Hematopoietic multipotent progenitor cell (in vitro differentiated cells): Measurements from ENCODE around the gene ZFP90. TPM values are rescaled to one million over a fixed set of nuclear protein-coding genes. Genes with fewer than 3 reads are reported as not detected.
"Not testable (repeated sequence)": the region's sequence is repeated elsewhere in the genome, so short reads cannot be mapped to it uniquely, and the experiment has no call there.

Experiments
- DNase-seq, 3 donors: peaks; one replicate each; pipeline ENCODE4 v3.0.0-alpha.2; 2011 to 2015; ENCODE audit warnings: low read depth in 2 of 3, low spot score in 2 of 3
- total RNA-seq: library from RNA; depleted of rRNA; stranded (reverse); fragments of >200 nt; gene quantifications from one replicate; pipeline ENCODE4 v1.2.3, GENCODE V29; 2012

ZFP90 gene
- total RNA-seq, 1 donor, result 29.1 TPM

DNA sequence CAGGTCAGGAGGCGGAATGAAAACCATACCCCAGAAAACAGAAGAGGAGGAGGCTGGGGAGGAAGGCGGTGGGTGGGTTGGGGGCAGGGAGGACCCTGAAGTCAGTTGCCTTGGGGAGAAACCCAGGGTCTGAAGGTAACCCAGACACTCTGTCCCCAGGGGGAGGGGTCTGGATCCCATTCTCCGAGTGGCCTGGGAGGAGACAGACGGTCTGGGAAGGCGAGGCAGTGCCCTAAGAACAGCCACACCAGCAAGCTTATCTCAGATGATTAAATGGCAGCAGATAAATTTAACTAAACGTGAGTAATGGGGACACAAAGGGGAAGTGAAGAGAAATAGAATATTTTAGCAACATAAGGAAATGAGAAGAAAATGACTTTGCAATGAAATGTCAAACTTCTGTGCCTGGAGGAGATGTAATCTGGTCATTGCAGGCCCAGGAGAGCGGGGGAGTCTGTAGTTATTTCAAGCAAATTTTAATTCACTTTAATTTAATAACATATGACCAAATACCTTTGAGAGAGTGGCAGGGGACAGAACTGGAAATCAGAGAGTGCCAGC is 21.4 kb upstream of the ZFP90 start:
- DNase-seq, result peak in 2 of 3 donors; percentile 31 to 73

DNA sequence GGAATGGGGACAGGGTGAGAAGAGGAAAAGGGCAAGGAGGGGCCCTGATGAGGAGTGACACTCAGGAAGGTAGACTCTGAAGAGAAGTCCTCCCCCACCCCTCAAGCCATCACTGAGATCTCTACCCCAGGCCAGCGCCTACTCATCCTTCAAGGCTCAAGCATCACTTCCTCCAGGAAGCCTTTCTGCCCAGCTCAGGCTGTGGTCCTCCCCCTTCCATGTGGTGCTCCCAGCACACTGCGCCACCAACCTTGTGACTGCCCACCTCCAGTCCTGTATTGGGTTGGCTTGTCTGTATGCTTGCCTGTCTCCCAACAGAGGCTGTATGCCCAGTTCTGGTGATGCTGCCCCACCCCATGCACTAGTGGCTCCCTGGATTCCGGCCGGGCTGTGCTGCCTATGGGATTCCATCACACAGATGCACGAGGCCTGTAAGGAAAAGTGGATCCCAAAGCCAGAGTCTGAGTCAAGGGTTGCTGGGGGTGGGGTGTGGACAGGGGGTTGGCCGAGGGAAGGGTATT is 19.8 kb upstream of the ZFP90 start:
- DNase-seq, result no peak

DNA sequence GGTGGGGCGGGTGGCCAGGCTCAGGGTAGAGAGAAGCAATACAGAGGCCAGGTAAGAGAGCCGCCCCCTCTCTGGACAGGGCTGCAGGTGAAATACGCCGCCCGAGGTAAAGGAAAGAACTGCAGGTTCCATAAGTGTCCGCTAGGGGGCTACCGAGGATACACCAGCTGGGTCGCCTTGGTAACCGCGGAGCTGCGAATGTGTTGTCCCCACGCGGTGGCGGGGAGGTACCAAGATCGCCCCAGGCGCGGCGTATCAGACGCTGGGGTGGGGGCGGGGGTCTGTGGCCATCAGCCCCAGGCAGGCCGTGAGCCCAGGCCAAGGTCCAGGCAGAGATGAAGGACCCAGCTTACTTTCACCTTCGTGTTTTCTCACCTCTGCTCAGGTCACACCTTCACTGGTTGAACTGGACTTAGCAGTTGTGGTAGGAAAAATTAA is 18.4 kb upstream of the ZFP90 start:
- peak; percentile 77 to 91 (median 88) for DNase-seq

DNA sequence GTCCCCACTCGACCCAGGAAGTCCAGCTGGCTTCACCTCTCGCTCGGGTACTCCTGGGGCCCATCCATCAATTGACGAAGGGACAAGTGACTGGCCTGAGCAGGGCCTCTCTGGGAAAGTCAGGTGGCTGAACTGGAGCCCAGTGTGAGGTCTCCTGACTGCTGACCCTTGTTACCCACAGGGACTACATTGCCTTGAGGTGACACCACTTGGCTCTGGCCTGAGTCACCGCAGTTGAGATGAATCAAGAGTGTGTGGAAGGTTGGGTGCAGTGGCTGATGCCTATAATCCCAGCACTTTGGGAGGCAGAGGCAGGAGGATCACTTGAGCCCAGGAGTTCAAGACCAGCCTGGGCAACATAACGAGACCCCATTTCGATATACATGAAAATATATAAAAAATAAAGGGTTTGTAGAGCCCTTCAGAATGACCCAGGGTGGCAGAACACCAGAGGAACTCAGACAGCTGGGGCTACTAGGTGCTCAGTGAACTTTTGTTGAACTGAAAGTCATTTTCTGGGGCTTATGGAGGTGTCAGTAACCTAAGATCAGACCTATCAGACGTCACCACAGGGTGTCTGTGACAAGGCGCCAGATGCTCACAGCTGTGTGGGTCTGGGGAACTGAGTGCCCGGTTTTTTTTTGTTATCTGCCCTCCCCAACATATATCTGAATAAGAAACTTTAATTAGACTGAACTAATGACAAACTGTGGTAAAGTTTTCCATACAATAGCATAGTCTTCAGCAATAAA is 14.8 kb upstream of the ZFP90 start:
- no peak for DNase-seq

DNA sequence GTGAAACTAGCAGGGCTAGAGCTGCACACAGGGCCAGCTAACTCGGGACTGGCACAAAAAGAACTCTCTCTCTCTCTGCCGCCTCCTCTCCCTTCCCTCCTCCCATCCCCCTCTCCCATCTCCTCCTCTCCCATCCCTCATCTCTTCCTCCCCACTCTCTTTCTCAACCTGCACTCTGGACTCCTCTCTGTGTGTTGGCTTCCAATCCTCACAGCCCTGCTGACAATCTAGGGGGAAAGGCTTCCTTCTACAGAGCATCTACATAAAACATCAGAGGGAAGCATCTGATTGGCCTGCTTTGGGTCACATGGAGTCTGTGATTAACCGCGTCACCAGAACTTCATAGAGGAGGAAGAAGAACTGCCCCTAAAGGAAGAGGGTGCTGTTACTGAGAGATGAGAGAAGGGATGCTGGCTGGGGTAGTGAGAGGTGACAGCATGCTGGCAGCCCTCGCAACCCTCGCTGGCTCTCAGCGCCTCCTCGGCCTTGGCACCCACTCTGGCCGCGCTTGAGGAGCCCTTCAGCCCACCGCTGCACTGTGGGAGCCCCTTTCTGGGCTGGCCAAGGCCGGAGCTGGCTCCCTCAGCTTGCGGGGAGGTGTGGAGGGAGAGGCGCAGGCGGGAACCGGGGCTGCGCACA is 12.8 kb upstream of the ZFP90 start:
- DNase-seq, result peak in 1 of 3 donors; percentile 42

DNA sequence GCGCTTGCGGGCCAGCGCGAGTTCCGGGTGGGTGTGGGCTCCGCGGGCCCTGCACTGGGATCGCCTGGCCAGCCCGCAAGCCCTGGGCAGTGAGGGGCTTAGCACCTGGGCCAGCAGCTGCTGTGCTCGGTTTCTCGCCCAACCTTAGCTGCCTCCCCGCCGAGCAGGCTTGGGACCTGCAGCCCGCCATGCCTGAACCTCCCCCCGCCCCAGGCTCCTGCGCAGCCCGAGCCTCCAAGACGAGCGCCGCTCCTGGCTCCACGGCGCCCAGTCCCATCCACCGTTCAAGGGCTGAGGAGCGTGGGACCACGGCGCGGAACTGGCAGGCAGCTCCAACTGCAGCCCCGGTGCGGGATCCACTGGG is 12.3 kb upstream of the ZFP90 start:
- no peak for DNase-seq

DNA sequence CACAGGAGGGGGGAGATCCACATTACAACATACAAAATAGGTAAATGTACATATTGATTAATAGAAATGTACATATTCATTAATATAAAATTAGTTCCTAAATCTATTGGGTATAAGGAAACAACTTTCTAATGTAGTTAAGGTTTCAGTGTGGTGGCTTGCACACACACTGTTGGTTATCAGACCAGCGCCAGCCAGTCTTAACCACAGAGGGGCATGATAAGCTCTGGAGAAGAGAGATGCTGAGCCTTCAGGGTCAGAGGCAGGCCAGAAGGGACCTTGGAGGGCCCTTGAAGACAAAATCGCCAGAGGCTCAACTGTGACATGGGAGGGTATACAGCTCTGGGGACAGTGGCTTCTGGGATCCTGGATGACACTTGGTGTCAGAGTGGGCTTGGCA is 10.9 kb upstream of the ZFP90 start:
- DNase-seq, result peak in 1 of 3 donors; percentile 27

DNA sequence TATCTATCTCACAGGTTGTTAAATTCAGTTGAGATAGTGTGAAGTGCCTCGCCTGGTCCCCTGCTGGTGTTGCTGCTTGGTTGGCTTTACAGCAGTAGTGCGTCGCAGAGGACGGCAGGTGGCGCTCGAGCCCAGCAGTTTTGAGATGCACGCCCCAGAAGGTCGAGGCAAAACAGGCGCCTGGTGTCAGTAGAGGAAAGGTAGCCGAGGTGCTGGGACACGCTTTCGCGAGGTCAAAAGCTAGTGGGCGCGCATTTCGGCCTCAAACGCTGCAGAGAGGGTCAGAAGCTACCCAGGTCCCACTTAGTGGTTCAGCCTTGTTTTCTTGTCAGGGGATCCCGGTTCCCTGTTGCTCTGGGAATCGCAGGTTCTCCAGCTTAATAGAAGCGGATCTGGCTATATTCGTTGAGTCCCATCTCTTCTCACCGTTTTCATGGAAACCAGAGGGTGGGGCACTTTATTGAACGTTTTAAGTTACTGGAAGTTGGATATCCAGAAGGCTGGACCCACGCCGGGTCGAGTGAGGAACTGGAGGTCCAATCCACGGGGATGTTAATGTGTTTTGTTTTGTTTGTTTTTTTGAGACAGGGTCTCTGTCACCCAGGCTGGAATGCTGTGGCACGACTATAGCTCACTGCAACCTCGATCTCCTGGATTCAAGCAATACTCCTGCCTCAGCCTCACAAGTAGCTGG is 10.3 kb upstream of the ZFP90 start:
- peak; percentile 86 to 90 (median 88) for DNase-seq

DNA sequence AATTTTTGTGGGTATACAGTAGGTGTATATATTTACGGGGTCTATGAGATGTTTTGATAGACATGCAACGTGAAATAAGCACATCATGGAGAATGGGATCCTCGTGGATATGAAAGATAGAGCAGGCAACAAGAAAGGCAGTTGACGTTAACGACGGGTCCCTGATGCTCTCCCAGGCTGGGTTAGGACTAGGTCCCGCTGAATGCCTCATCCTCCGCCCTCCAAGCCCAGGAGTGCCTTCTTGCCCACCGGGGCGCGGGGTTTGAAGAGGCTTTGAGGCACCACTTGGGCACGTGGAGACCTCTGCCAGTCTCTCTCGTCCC is 9.5 kb upstream of the ZFP90 start:
- DNase-seq, result no peak

DNA sequence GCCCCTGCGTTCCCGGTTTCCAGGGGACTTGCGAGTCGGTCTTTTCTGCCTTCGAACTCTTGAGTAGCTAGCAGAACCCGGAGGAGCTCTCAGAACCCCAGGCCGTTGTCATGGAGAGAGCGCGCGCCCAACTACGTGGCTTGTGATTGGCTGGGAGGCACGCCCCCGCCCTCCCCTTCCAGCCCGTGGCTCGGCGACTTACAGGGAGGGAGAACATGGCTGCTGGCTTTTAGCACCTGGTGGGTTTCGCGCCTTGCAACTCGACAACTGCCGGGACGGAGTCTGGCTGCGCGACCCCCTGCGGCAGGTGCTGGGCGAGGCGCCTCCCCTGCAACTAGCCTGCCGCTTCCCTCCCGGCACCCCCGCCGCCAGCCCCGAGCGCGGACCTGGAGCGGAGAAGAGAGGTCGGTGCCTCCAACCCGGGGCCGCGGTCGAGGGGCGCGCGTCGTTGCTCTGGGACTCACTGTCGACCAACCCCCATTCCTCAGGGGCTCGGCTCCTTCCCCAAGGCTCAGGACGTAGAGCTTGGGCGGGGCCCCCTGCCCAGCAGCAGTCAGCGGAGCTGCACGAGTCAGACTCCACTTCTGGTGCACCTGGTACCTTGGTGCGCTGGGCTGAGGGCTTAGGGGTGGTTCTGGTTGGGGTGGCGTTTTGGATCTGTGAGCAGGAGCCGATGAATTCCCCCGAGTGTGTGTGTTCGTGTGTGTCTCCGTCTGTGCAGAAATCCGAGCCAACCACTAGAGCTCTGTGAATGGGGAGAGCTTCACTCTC is 9.0 kb upstream of the ZFP90 start:
- DNase-seq, result peak; percentile 63 to 79 (median 79)

DNA sequence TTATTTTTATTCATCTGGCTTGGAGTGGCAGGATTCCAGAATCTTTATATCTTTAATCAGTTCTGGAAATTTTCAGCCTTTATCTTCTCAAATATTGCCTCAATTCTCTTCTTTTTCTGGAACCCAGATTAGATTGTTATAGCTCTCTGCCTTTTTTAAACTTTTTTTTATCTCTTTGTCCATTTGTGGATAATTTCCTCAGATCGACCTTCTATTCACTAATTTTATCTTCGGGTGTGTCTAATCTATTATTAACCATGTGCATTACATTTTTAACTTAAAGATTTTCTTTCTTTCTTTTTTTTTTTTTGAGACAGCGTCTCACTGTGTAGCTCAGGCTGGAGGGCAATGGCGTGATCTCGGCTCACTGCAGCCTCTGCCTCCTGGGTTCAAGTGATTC is 5.2 kb upstream of the ZFP90 start:
- no peak for DNase-seq

DNA sequence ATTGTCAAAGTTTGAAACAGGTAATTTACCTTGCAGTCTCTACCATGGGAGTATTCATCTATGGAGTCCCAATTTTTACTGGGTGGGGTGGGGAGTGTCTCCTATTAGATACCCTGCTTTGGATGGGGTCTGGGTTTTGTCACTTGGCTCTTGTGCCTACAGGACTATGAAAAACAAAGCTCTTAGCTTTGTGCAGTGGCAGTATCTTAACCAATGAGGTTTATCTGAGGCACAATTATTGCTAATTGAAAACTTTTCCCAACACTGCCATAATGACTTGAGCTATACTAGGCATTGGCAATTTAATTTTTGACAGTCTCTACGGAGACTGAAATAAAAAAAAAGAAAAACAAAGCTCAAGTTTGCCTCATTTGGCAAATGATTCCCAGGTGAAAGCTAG is 3.8 kb upstream of the ZFP90 start:
- DNase-seq, result no peak

DNA sequence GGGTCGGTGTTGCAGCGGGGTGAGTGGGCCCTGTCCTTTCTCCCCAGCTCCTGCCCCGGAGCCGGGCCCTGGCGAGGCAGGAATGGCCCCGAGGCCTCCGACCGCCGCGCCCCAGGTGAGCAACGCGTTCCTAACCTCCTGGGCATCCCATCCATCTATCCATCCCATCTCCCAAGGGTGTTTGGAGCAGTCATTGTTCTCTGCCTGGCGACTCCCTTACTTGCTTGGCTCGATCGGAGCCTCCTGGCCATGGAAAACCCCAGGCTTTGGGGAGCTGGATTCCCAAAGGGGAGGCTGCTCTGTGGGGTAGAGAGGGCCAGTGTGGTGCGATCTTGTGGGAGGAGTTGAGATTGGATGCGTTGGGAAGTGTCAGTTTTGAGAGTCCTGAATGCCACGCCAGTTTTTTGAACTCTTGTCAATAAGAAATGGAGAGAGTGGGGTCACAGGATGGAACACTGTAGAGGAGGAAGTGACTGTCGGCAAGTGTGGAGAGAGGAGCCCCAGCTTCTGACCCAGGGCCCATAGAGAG is 684 bp downstream of the ZFP90 start:
- DNase-seq, result peak in 1 of 3 donors; percentile 12

DNA sequence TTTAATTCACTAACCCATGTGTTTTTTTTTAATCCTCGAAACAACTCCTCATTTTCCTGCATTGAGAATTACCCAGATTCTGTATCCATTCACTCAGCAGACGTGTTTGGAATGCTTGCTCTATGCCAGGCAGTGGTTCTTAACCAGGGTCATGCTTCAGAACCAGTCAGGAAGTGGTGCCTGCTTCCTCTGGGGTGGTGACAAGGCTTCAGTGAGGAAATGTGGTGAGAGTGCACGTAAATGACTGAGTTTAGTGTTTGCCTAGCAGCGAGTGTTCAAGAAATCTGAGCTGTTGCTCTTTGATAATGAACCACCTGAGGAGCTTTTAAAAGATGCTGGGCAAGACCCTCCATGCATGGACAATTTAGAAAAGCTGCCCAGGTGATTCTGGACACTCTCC is 9.9 kb downstream of the ZFP90 start:
- peak in 1 of 3 donors; percentile 31 for DNase-seq

DNA sequence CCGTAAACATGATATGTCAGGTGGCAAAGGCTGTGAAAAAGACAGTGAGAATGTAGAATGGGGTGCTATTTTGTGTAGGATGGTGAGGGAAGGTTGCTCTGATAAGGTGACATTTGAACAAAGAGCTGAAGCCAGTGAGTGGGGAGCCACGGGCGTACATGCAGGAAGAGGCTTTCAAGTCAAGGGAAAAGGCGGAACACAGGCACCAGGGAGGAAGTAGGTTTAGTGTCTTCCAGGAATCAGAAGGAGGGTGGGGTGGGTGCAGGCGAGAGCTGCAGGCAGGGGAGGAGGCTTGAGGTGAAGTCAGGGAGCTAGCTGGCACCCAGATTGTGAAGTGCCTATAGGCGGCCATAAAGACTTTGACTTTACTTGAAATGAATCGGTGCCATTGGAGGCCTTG is 14.1 kb downstream of the ZFP90 start:
- DNase-seq, result no peak

DNA sequence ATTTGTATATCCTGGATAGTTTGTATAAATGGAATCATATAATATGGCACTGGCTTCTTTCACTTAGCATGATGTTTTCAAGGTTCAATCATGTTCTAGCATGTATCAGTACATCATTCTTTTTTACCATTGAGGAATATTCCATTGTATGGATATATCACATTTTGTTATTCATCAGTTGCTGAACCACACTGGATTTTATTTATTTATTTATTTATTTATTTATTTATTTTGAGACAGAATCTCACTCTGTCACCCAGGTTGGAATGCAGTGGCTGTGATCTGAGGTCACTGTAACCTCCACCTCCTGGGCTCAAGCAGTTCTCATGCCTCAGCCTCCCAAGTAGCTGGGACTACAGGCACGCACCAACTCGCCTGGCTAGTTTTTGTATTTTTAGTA is 21.2 kb downstream of the ZFP90 start:
- DNase-seq, result not testable (repeated sequence)

DNA sequence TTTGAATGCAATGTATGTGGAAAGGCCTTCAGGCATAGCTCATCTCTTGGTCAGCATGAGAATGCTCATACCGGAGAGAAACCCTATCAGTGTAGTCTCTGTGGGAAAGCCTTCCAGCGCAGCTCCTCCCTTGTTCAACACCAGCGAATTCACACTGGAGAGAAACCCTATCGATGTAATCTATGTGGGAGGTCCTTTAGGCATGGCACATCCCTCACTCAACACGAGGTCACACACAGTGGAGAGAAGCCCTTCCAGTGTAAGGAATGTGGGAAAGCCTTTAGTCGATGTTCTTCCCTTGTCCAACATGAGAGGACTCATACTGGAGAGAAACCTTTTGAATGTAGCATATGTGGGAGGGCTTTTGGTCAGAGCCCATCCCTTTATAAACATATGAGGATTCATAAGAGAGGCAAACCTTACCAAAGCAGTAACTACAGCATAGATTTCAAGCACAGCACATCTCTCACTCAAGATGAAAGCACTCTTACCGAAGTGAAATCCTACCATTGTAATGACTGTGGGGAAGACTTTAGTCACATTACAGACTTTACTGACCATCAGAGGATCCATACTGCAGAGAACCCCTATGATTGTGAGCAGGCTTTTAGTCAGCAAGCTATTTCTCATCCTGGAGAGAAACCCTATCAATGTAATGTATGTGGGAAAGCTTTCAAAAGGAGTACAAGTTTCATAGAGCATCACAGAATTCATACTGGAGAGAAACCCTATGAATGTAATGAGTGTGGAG is 24.7 kb downstream of the ZFP90 start:
- peak in 1 of 3 donors; percentile 10 for DNase-seq

DNA sequence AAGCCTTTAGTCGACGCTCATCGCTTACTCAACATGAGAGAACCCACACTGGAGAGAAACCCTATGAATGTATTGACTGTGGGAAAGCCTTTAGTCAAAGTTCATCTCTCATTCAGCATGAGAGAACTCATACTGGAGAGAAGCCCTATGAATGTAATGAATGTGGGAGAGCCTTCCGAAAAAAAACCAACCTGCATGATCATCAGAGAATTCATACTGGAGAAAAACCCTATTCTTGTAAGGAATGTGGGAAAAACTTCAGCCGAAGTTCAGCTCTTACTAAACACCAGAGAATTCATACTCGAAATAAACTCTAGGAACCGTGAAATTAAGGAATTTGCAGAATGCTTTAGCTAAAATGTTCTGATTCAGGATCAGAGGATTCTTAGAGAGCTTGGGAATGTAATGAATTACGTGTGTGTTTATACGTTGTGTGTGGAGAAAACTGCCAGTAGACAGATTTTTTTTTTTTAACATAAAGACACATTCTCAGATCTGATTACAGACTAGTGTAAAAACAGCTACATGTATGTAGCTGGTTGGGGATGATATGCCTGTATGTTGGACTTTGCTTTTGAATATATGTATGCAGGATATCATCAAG is 25.4 kb downstream of the ZFP90 start:
- DNase-seq, result peak in 1 of 3 donors; percentile 25

DNA sequence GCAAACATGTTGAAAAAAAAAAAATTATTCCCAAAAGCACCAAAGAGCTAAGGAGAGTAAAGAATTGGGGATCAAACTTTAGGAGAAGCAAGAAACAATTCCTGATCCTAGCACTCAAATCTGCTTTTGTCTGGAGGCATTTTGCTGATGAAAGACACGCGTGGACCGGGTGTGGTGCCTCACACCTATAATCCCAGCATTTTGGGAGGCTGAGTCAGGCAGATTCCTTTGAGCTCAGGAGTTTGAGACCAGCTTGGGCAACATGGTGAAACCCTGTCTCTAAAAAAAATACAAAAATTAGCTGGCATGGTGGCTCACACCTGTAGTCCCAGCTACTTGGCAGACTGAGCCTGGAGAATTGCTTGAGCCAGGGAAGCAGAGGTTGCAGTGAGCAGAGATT is 35.4 kb downstream of the ZFP90 start:
- DNase-seq, result no peak
